HepG2 (cell line): ENCODE measurements around the gene PRKCZ. TPM values are rescaled to one million over a fixed set of nuclear protein-coding genes. Genes with fewer than 3 reads are reported as not detected.

Experiments used
- GFI1 ChIP-seq: sonication (generic); formaldehyde crosslinking; IDR thresholded peaks from 2 replicates; pipeline ENCODE4 v1.5.0; 2020; ENCODE audit warnings: missing genetic modification reagents, mild to moderate bottlenecking, borderline replicate concordance
- SIX4 ChIP-seq: sonication (generic); formaldehyde crosslinking; IDR thresholded peaks from 2 replicates; pipeline ENCODE4 v1.4.0; 2020; ENCODE audit warnings: missing genetic modification reagents
- ZNF451 ChIP-seq: sonication (generic); formaldehyde crosslinking; IDR thresholded peaks from 2 replicates; pipeline ENCODE4 v1.5.0; 2020; ENCODE audit warnings: mild to moderate bottlenecking, missing genetic modification reagents
- ZNF503 ChIP-seq: sonication (generic); formaldehyde crosslinking; IDR thresholded peaks from 2 replicates; pipeline ENCODE4 v1.4.0; 2020; ENCODE audit warnings: missing genetic modification reagents
- ZSCAN9 ChIP-seq: IDR thresholded peaks from 2 replicates; pipeline ENCODE4 v1.6.1; 2016; ENCODE audit warnings: borderline replicate concordance
- polyA plus RNA-seq, 8 experiments: library from polyadenylated mRNA; depleted of rRNA in 3 of 8; stranded (reverse) in 7 of 8; unstranded in 1 of 8; fragments of >200 nt; fragmentation: Illumina TruSeq in 4 of 8; extraction: Trizol in 4 of 8; gene quantifications; 2 replicates each; pipeline versions ENCODE4 v1.2.1 to v1.2.3, GENCODE V29; 2011 to 2016; ENCODE audit warnings: low read depth in 4 of 8, missing spikeins in 1 of 8, mixed read lengths in 1 of 8; ENCODE audit not compliant: insufficient read depth in 1 of 8
- total RNA-seq, 5 experiments: library from RNA; depleted of rRNA; stranded (reverse); fragments of >200 nt; fragmentation: Illumina TruSeq; extraction: Trizol; gene quantifications; 2 replicates each; pipeline ENCODE4 v1.2.3, GENCODE V29; 2016; ENCODE audit warnings: low read depth in 1 of 5
- TF ChIP-seq, protein P1 (sequence below): sonication (generic); formaldehyde crosslinking; IDR thresholded peaks from 2 replicates; pipeline ENCODE4 v1.5.0; 2020; ENCODE audit warnings: mild to moderate bottlenecking, missing genetic modification reagents, borderline replicate concordance
- TF ChIP-seq, protein P2 (sequence below): sonication (generic); formaldehyde crosslinking; IDR thresholded peaks from 2 replicates; pipeline ENCODE4 v1.4.0; 2020; ENCODE audit warnings: mild to moderate bottlenecking, missing genetic modification reagents
- TF ChIP-seq, protein P3 (sequence below): IDR thresholded peaks from 2 replicates; pipeline ENCODE4 v1.6.1; 2018; ENCODE audit warnings: missing genetic modification reagents
- TF ChIP-seq, protein P4 (sequence below): sonication (generic); formaldehyde crosslinking; conservative IDR thresholded peaks from 2 replicates; pipeline ENCODE4 v1.4.0; 2020; ENCODE audit warnings: missing genetic modification reagents

The PRKCZ gene
- total and polyA plus RNA-seq, 2 of the 13 experiments (the other 11 are each of a cell fraction or from before 2014, with no cell fraction given): 34.7 to 85.2 TPM

- TF ChIP-seq, protein P1, sequence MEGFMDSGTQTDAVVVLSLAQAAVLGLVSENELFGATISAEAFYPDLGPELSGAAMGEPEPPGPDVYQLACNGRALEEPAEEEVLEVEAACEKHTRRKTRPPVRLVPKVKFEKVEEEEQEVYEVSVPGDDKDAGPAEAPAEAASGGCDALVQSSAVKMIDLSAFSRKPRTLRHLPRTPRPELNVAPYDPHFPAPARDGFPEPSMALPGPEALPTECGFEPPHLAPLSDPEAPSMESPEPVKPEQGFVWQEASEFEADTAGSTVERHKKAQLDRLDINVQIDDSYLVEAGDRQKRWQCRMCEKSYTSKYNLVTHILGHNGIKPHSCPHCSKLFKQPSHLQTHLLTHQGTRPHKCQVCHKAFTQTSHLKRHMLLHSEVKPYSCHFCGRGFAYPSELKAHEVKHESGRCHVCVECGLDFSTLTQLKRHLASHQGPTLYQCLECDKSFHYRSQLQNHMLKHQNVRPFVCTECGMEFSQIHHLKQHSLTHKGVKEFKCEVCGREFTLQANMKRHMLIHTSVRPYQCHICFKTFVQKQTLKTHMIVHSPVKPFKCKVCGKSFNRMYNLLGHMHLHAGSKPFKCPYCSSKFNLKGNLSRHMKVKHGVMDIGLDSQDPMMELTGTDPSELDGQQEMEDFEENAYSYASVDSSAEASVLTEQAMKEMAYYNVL (CRISPR knock-in tag): peak; percentile 21; the same call in 1 of the 2 replicates
- TF ChIP-seq, protein P2, sequence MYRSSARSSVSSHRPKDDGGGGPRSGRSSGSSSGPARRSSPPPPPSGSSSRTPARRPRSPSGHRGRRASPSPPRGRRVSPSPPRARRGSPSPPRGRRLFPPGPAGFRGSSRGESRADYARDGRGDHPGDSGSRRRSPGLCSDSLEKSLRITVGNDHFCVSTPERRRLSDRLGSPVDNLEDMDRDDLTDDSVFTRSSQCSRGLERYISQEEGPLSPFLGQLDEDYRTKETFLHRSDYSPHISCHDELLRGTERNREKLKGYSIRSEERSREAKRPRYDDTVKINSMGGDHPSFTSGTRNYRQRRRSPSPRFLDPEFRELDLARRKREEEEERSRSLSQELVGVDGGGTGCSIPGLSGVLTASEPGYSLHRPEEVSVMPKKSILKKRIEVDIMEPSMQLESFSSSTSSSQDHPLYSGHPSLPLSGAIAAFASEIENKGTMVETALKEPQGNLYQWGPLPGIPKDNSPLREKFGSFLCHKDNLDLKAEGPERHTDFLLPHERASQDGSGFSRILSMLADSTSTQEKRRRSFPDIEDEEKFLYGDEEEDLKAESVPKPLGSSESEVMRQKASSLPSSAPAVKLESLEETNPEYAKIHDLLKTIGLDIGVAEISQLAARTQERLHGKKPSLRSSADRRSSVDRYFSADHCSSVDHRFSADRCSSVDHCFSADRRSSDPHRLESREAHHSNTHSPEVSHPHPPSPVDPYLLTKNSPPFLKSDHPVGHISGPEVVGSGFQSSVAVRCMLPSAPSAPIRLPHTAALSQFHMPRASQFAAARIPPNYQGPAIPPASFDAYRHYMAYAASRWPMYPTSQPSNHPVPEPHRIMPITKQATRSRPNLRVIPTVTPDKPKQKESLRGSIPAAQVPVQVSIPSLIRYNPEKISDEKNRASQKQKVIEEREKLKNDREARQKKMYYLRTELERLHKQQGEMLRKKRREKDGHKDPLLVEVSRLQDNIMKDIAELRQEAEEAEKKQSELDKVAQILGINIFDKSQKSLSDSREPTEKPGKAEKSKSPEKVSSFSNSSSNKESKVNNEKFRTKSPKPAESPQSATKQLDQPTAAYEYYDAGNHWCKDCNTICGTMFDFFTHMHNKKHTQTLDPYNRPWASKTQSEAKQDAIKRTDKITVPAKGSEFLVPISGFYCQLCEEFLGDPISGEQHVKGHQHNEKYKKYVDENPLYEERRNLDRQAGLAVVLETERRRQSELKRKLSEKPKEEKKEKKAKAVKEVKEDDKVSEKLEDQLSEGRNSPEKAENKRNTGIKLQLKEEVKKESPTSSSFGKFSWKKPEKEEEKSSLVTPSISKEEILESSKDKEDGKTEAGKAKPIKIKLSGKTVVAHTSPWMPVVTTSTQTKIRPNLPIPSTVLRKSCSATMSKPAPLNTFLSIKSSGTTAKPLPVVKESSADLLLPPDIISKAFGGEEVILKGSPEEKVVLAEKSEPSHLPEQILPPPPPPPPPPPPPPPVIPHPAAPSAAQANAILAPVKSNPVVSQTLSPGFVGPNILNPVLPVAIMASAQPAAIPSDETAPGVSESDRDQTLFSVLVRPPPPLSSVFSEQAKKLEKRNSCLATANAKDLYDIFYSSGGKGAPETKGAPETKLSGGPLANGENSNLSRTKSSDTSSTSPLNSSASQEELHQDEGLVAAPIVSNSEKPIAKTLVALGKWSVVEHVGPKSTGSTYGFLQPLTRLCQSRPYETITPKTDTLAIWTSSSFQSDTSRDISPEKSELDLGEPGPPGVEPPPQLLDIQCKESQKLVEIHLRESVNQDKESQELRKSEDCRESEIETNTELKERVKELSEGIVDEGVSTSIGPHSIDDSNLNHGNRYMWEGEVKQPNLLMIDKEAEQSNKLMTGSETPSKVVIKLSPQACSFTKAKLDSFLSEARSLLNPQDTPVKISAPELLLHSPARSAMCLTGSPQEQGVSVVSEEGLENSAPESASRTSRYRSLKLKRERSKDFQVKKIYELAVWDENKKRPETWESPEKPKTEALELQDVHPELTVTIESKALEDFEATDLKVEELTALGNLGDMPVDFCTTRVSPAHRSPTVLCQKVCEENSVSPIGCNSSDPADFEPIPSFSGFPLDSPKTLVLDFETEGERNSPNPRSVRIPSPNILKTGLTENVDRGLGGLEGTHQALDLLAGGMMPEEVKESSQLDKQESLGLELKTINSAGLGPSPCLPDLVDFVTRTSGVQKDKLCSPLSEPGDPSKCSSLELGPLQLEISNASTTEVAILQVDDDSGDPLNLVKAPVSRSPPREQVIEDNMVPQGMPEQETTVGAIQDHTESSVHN (CRISPR knock-in tag): 0 out of 2 replicates have a peak, but pooled peaks have one; percentile 79
- TF ChIP-seq, protein P3, sequence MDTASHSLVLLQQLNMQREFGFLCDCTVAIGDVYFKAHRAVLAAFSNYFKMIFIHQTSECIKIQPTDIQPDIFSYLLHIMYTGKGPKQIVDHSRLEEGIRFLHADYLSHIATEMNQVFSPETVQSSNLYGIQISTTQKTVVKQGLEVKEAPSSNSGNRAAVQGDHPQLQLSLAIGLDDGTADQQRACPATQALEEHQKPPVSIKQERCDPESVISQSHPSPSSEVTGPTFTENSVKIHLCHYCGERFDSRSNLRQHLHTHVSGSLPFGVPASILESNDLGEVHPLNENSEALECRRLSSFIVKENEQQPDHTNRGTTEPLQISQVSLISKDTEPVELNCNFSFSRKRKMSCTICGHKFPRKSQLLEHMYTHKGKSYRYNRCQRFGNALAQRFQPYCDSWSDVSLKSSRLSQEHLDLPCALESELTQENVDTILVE (CRISPR knock-in tag): no peak
- TF ChIP-seq SIX4 (CRISPR knock-in tag) (peak; percentile 56; the same call in 1 of the 2 replicates), ZSCAN9 (no peak), ZNF503 (CRISPR knock-in tag) (0 out of 2 replicates have a peak, but pooled peaks have one; percentile 1), ZNF451 (CRISPR knock-in tag) (no peak), GFI1 (CRISPR knock-in tag) (no peak)
- TF ChIP-seq, protein P4, sequence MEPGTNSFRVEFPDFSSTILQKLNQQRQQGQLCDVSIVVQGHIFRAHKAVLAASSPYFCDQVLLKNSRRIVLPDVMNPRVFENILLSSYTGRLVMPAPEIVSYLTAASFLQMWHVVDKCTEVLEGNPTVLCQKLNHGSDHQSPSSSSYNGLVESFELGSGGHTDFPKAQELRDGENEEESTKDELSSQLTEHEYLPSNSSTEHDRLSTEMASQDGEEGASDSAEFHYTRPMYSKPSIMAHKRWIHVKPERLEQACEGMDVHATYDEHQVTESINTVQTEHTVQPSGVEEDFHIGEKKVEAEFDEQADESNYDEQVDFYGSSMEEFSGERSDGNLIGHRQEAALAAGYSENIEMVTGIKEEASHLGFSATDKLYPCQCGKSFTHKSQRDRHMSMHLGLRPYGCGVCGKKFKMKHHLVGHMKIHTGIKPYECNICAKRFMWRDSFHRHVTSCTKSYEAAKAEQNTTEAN (CRISPR knock-in tag): no peak
Measured at GRCh38 chr1:2232255-2232915, 182.2 kb downstream of the PRKCZ start (continued).
